Central memory CD4-positive, alpha-beta T cell (primary cell): Measurements from ENCODE around the gene BCL2L13.
A peak's percentile ranks its signal among the peaks of the same experiment; 100 is the strongest.
"Not testable (repeated sequence)": the region's sequence is repeated elsewhere in the genome, so short reads cannot be mapped to it uniquely, and the experiment has no call there.

Experiments
- DNase-seq: peaks from one replicate; pipeline ENCODE4 v3.0.0; 2022

BCL2L13 gene

DNA sequence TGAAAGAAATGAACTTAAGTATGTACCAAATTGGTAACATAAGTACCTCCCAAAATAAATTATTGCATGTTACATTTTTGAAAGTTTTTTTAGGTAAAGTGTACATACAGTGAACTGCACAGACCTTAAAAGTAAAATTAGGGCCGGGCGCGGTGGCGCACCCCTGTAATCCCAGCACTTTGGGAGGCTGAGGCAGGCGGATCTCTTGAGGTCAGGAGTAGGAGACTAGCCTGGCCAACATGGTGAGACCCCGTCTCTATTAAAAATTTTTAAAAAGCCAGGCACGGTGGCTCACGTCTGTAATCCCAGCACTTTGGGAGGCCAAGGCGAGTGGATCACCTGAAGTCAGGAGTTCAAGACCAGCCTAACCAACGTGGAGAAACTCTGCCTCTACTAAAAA, 1.7 kb upstream of the BCL2L13 start:
- DNase-seq = not testable (repeated sequence)

DNA sequence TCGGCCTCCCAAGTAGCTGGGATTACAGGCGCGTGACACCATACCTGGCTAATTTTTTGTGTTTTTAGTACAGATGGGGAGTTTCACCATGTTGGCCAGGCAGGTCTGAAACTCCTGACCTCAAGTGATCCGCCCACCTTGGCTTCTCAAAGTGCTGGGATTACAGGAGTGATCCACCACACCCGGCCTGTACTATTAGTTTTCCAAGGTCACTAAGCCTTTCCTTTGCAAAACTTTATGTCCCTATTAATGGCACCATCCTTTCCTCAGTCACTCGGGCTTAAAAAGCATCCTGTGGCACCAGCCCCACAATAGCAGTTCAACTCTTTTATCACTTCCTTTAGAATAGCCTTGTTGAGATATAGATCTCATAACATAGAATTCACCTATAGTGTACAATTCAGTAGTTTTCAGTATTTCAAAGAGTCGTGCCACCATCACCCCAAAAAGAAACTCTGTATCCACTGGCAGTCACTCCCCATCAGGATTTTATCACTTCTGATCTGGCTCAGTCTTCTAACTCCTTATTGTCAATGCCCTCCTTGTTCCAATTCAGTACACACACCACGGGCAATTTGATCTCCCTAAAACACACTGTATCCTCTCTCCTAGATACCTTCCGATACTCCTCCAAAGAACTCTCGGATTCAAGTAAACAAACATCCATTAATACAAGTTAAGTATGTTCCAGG, 921 bp upstream of the BCL2L13 start:
- DNase-seq = no peak

DNA sequence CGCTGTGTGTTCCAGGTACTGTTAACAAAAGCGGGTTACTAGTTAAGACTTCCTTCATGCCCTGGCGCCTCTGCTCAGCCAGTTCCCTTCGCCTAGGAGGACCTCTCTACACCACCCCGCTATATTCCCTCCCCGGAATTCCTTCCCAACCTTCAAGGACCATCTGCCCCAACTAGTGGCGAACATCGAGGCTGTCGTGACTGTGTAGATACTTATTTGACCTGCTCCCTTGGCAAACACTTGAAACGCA, 450 bp upstream of the BCL2L13 start:
- DNase-seq = no peak

DNA sequence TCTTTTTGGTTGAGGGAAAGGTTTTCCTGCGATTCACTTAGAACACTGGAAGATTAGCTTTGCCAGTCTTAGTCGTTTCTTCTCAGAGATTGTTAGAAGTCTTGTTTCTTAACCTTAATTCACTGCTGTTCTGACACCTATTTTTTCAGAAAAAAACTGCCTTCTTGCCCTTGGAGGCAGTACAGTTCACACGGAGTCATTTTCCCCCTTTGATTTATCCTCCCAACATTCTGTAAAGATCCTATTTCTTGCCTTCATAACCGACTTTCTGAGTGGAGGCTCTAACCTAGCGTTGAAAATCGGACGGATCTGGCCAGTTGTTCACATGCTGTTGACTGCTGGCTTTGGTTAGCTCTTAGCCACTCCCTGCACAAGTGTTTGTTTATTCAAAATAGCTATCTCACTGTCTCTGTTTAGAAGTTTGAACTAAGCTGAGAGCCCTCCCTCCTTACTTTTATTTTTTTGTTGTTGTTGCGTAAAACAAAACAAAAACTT, 737 bp downstream of the BCL2L13 start:
- DNase-seq = peak; percentile 23

DNA sequence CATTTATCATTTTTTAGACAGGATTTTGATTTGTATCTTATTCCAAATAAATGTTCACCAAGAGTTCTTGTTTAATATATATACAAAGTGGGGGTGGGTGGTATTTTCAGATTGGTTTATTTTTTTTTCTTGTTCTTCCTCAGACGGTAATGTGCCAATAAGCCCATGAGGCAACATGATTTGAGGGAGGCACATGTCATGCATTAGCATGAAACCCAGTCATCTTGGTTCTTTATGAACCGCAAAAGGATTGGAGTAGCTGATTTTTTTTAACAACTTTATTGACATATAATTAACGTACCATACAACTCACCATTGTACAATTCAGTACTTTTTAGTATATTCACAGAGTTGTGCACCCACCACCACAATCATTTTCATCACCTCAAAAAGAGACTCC, 2.7 kb downstream of the BCL2L13 start:
- no peak for DNase-seq

DNA sequence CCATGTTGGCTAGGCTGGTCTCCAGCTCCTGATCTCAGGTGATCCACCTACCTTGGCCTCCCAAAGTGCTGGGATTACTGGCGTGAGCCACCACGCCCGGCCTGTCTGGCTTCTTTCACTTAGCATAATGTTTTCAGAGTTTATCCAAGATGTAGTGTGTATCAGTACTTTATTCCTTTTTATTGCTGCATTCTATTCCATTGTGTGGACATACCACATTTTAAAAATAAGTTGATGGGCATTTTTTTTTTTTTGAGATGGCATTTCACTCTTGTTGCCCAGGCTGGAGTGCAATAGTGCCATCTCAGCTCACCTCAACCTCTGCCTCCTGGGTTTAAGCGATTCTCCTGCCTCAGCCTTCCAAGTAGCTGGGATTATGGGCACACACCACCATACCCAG, 3.8 kb downstream of the BCL2L13 start:
- not testable (repeated sequence) for DNase-seq

DNA sequence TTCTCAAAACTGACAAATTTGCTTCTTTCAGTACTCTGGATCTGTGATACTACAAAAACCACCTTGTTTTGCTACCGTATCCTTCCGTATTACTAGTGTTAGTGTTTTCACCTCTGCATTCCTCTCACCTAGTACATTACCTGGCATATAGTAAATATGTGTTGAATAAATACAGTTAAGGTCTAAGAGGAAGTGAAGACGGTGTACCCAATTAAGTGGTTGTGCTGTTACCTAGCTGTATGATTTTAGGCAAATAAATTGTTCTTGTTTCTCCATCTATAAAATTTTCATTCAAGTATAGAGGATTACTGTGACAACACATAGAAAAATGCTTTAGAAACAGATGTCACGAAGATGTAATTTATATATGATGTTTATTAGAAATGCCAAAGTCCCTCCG, 8.9 kb downstream of the BCL2L13 start:
- no peak for DNase-seq

DNA sequence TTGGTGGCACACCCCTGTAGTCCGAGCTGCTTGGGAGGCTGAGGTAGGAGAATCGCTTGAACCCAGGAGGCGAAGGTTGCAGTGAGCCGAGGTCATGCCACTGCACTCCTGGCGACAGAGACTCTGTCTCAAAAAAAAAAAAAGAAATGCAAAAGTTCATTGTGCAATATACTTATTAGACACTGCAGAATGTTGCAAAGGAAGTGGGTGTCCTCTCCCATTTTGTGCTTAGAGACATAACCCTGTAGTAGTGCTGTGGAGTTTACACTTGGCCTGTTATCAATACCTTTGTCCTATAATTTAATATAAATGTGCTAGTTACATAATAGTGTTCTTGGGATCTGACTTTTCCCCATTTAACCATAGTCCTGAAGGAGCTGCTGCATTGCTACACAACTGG, 9.4 kb downstream of the BCL2L13 start:
- DNase-seq = no peak

DNA sequence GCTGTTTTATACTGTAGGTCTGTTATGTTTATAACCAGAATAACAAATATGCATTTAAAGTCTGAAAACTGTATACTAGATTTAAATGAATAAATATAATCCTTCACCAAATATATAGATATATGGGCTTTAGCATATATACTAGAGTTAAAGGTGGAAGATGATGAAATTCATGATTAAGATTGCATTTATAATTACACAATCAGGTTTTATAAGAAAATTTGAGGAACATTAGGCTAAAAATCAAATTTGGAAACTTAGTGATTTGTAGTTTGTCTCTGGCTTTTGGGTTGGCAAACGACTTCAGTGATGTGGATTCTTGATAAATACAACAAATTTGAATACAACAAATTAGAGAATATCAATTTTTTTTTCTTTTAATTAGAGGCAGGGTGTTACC, 10.0 kb downstream of the BCL2L13 start:
- DNase-seq = no peak

DNA sequence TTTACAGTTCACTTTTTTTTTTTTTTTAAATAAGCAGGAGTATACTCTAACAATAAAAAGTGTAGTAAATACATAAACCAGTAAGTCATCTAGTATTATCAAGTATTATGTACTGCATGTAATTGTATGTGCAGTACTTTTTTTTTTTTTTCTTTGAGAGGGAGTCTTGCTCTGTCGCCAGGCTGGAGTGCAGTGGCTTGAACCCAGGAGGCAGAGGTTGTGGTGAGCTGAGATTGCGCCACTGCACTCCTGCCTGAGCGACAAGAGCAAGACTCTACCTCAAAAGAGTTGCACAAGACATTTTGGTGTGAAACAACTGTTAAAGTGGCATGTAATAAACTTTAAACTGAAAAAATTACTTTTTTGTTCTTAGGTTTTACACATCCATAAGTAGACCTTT, 16.7 kb downstream of the BCL2L13 start:
- DNase-seq = no peak

DNA sequence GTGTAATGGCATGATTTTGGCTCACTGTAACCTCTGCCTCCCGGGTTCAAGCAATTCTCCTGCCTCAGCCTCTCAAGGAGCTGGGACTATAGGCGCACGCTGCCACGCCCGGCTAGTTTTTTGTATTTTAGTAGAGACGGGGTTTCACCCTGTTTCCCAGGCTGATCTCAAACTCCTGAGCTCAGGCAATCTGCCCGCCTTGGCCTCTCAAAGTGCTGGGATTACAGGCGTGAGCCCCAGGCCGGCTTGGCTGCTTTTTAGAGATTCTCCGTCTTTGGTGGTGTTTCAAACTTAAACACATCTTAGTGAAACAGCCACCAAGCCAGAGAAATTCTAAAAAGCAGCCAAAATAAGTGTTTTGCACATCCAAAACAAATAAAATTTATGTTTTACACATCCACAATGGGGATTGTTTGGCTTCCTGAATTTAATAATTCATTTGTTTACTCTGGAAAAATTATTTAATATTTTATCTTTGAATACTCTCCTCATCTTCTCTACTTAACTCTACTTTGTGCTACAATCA, 18.4 kb downstream of the BCL2L13 start:
- no peak for DNase-seq

DNA sequence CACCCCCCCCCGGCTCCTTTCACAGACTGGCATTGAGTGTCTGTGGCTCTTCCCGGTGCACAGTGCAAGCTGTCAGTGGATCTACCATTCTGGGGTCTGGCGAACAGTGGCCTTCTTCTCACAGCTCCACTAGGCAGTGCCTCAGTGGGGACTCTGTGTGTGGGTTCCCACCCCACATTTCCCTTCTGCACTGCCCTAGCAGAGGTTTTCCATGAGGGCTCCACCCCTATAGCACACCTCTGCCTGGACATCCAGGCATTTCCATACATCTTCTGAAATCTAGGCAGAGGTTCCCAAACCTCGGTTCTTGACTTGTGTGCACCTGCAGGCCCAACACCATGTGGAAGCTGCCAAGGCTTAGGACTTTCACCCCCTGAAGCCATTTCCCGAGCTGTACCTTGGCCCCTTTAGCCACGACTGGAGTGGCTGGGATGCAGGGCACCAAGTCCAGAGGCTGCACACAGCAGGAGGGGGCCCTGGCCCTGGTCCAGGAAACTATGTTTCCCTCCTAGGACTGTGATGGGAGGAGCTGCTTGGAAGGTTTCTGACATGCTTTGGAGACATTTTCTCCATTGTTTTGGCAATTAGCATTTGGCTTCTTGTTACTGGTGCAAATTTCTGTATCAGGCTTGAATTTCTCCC, 26.0 kb downstream of the BCL2L13 start:
- DNase-seq = no peak

DNA sequence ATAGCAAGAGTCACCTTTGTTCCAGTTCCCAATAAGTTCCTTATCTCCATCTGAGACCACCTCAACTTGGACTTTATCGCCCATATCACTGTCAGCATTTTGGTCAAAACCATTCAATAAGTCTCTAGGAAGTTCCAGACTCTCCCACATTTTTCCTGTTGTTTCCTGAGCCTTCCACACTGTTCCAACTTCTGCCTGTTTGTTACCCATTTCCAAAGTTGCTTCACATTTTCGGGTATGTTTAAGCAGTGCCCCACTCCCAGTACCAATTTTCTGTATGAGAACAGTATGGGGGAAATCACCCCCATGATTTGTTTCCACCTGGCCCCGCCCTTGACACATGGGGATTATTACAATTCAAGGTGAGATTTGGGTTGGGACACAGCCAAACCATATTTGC, 26.7 kb downstream of the BCL2L13 start:
- DNase-seq = no peak

DNA sequence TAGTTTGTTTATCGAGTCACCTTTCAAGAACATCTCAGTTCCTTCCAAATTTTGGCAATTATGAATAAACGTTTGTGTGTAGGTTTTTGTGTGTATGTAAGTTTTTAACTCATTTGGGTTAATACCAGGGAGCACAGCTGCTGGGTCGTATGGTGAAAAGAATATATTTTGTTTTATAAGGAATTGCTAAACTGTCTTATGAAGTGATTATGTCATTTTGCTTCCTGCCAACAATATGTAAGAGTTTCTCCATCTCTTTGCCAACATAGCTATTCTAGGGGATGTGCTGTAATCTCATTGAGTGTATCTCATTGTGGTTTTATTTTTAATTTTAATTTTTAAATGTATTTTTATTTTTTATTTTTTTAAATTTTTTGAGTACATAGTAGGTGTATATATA, 27.3 kb downstream of the BCL2L13 start:
- DNase-seq = no peak

DNA sequence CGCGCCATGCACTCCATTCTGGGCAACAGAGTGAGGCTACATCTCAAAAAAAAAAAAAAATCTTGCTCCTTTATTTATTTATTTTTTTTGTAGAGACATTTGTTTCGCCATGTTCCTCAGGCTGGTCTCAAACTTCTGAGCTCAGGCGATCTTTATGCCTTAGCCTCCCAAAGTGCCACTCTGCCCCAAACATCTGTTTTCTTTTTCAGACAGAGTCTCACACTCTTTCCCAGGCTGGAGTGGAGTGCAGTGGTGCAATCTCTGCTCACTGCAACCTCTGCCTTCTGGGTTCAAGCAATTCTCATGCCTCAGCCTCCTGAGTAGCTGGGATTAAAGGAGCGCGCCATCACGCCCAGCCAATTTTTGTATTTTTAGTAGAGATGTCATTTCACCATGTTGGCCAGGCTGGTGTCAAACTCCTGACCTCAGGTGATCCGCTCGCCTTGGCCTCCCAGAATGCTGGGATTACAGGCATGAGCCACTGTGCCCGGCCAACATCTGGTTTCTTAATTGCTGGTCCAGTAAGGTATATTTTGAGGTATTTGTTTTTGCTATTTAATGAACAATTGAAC, 33.0 kb downstream of the BCL2L13 start:
- DNase-seq = not testable (repeated sequence)

DNA sequence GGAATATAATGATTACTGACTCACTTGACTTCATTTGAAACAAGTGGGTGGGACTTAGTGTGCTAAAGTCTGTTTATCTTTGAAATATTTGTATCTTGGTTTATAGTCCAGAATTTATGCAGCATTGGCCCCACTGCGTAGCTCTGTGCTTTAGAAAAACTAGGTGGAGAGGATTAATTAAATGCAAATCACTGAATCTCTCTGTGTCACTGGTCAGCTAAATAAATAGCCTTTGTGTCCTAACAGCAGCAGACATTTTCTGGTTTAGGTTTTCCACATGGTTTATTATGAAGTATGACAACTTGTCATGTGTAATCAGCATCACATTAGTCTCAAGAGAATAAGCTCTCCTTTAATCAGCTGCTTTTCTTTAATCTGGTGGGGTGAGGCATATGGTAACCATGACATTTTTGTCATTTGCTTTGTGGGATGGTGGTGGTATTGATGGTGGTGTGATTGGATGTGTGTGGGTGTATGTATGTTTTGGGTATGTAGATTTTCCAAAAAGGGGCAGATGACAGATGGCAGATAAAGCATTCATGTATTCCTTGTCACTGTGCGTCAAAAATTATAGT, 33.9 kb downstream of the BCL2L13 start:
- no peak for DNase-seq

DNA sequence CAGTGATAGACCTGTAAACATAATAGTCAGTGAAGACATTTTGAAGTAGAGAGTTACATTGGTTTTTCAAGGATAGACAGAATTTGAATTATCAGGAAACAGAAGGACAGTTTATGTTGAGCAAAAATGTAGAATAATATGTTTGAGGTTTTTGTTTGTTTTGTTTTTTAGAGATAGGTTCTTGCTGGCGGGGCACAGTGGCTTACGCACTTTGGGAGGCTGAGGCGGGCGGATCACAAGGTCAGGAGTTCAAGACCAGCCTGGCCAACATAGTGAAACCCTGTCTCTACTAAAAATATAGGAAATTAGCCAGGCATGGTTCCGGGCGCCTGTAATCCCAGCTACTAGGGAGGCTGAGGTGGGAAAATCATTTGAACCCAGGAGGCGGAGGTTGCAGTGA, 35.6 kb downstream of the BCL2L13 start:
- no peak for DNase-seq

DNA sequence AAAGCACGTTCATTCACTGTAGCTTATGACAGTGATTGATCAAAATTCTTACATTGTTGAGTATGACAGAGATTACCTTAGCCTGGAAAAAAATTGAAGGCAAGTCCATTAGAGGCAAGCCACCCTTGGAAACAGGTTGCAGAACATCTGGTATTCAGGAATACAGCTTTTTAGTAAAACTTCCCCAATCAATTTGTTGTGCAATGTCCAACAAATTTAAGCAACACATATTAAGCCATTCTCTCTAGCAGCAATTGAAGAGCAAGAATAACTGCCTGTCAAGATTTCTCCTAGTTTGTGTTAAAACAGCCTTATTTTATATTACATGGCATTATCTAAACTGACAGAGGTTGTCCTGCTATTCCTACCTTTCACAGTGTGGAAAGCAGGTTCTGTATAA, 37.0 kb downstream of the BCL2L13 start:
- no peak for DNase-seq

DNA sequence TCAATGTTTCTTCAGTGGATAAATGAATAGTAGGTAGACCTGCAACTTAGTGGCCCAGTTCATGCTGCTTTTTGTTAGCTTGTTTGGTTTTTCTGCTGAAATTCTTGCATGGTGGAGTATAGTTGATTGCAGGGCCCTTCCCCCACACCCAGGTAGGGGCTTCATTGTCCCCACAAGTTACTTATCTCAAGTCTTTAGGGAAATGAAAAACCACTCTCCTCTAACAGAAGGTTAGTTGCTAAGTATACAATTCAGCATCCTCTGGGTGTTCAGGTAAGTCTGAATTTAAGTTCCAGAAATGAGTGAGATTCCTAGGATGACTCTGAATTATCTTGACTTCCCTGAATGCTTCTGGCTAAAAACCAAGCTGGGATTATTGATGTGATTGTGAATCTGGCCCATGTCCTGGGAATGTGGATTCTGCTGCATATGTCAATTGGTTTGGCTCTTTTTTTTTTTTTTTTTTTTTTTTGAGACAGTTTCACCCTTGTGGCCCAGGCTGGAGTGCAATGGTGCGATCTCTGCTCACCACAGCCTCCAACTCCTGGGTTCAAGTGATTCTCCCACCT, 40.3 kb downstream of the BCL2L13 start:
- no peak for DNase-seq

DNA sequence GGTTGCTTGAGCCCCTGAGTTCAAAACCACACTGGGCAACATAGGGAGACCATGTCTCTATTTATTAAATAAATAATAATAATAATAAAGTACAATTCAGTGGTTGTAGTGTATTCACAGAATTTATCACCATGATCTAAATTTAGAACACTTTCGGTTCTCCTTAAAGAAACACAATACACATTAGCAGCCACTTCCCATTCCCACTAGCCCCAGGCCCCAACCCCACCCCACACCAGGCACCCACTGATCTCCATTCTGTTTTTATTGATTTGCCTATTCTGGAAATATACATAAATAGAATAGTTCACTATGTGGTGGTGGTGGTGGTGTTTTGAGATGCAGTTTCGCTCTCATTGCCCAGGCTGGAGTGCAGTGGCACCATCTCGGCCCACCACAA, 45.7 kb downstream of the BCL2L13 start:
- no peak for DNase-seq

DNA sequence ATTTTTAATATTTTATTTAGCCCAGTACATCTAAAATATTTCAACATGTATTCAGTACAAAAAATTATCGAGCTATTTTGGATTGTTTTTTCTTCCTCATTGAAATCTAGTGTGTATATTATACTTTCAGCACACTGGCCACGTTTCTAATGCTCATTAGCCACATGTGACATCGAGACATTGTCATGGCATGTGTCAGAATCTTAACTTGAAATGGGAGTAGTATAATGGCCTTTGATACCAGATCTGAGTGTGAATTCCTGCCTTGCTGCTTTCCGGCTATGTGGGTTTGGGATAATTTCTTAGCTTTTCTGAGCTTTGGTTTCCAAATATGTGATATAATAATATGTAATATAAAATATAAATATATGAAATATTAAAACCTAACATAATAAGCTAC, 54.3 kb downstream of the BCL2L13 start:
- DNase-seq = no peak

DNA sequence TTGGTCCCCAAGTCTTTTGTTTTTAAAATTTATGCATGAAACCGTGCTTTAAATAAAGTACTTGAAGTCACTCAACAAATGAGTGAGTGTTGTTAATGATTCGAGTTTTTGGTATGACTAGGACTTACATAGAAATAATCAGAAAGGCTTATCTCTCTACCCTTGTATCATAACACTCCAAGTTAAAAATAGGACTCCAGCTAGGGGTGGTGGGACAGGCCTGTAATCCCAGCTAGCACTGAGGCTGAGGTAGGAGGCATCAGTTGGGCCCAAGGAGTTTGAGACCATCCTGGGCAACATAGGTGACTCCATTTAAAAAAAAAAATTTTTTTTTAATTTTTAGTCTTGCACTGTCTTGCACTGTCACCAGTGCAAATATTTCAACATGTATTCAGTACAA, 55.6 kb downstream of the BCL2L13 start:
- no peak for DNase-seq

DNA sequence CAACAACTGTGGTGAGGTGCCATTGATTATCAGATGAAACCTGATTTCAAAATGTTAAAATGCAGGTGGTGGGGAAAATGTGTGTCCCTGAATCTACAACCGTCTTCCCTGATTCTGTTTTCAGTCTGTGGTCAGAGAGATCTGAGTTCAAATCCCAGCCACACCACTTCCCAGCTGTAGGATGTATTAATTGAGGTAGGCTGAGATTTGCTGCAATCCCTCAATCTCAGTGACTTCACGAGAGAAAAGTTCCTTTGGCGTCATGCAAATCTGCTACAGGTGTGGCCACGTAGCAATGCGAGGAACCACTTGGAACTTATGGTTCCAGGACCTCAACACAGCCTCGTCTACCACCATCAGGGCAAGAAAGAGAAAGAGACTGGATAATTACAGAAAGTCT, 56.2 kb downstream of the BCL2L13 start:
- no peak for DNase-seq

DNA sequence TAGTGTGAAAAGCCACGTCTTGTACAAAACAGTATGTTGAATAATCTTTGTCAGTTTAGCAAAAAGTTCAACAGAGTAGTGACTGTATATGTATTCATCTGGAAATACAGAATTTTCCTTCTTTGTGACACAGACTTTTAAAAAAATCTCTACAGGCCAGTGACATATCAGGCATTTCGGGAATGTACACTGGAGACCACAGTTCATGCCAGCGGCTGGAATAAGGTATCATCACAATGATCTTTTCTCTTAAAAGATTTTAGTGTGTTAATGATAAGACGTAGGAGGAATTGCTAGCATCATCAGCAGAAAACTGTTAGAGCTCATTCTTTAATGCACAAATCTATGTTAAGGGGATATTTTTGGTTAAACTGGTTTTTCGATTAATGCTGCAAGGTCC, 57.4 kb downstream of the BCL2L13 start:
- DNase-seq = no peak
